Activated CD8-positive, alpha-beta memory T cell treated with anti-CD3 and anti-CD28 coated beads for 36 hours (primary cell): Measurements from ENCODE around the gene MED13L. TPM values are rescaled to one million over a fixed set of nuclear protein-coding genes. Genes with fewer than 3 reads are reported as not detected.

Experiments
- CTCF ChIA-PET: fragments of 350-600 bp; sonication (Branson Sonifier 250); formaldehyde crosslinking; loops from one replicate; lab custom pipeline; 2021; ENCODE audit warnings: antibody characterized with exemption; lab: Charles Lee
- POLR2A ChIA-PET: fragments of 350-600 bp; sonication (Branson Sonifier 250); formaldehyde crosslinking; loops from one replicate; lab custom pipeline; 2021; ENCODE audit warnings: antibody characterized with exemption; lab: Charles Lee
- total RNA-seq, 2 experiments: library from RNA; stranded (reverse); gene quantifications; one replicate each; pipeline ENCODE4 v1.2.3, GENCODE V29; 2021

The MED13L gene
- total RNA-seq, 2 experiments from 2014 or later, result 39.4 to 42.8 TPM

DNA sequence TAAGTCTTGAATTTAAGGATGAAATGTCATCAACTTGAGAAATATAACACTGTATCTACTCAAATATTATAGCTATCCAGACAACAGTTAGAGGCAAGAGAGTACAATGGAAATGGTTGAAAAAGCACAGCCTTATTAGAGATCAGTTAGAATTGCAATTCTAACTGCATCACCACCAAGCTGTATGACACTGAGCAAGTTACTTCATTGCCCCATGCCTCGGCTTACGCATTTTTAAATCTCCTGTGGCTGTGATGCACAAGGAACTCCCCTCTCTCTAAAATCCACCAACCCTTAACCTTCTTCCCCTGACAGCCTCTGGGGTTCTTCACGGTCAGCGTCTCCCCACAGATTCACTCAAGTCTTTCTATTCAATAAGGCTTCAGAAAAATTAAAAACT lies 75.1 kb downstream of the MED13L start:
- ChIA-PET POLR2A (no interaction called here), CTCF (interaction anchor here (1.3 kb wide), 1 partner anchor 74 kb away, joined by 6 read pairs; no protein-coding TSS in a partner anchor)

DNA sequence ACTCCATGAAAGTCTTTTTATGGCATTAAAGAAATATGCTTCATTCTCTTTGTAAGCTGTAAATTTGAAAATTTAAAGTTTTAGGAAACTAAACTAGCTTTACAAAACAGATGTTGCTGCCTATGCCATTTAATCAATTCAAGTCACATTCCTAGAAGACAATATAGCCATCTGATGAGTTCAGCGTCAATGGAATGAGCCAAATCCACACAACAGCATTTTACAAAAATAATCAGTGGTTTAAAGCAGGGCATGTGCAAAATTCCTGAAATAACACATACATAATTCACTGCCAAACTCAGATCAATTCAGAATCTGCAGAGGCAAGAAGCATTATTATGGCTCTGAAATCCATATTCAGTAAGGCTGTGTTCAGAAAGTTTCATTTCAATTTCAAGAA lies 75.6 kb downstream of the MED13L start:
- POLR2A ChIA-PET, result no interaction called here
- CTCF ChIA-PET, result interaction anchor here (1.3 kb wide), 1 partner anchor 74 kb away, joined by 6 read pairs; no protein-coding TSS in a partner anchor

DNA sequence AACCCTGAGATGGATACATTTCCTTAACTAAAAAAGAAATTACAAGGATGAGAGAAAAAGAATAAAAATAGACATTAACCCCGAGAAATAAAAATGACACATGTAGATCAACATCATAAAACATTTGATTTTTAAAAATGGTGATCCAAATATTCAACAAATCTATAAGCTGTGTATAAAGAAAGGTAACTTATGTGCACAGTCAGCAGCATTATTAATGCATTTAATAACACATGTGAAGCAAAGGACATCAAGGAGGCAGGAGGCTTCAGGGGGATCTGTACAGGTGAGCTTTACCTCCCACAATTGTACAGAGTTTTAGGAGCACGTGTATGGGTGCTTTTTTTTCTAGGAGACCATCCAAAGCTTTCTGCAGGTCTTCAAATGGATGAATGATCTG lies 76.1 kb downstream of the MED13L start:
- POLR2A ChIA-PET, result no interaction called here
- CTCF ChIA-PET, result interaction anchor here (1.3 kb wide), 1 partner anchor 75 kb away, joined by 6 read pairs; no protein-coding TSS in a partner anchor

- CTCF ChIA-PET, result no interaction called here
Observed at GRCh38 chr12:116200812-116201211, 76.7 kb downstream of the MED13L start.

GRCh38 chr12:116199160-116199706 lies 78.3 kb downstream of the MED13L start:
- ChIA-PET POLR2A (no interaction called here), CTCF (no interaction called here)

More at GRCh38 chr12:116200812-116201211, 76.7 kb downstream of the MED13L start:
- POLR2A ChIA-PET, result no interaction called here

- ChIA-PET CTCF (interaction anchor here (1.4 kb wide), 1 partner anchor 11 kb away, joined by 3 read pairs; no protein-coding TSS in a partner anchor), POLR2A (no interaction called here)
Observed at GRCh38 chr12:116196752-116197718, 80.5 kb downstream of the MED13L start.

DNA sequence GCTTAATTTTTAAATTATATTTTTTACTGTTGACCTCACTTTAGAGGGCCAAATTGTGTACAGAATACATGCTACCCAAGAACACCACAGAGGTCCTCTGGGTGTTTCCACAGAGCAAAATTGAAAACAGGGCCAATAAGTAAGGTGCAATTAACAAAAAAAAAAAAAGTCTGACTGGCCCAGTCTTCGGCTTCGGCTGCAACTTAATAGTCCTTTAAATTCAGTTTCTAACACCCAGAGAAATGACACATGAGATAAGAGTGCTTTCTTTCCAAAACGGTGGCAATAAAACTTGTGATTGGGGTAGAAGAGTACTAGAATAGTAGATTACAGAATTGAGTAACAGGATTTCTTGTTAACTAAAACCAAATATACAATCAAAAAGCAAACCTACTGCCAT lies 81.3 kb downstream of the MED13L start:
- POLR2A ChIA-PET, result no interaction called here
- CTCF ChIA-PET, result interaction anchor here (0.8 to 1.4 kb wide), 2 partner anchors 10 to 20 kb away, joined by 3 read pairs; no protein-coding TSS in a partner anchor

DNA sequence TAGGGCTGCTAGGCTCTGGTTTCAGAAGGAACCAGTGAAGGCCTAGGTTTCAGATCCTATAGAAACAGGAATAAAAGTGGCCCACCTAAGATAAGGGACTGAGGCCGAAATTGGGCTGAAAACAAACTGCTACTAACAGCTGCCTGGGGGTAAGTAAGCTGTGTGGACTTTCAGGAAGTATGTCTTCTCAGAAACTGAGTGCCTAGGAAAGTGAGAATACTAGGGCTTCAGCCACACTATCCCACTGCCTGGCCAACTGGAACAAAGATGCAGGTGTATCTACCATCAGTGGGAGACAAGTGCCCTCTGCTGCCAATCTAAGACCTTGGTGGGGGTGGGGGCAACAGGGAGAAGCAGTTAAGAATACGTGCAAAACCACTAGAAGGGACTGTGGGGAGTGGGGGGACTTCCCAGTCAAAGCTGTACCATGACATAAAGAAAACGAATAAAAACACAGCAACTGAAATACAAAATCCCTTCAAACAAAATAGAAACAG lies 82.5 kb downstream of the MED13L start:
- CTCF ChIA-PET, result no interaction called here

GRCh38 chr12:116189692-116190091 lies 87.8 kb downstream of the MED13L start:
- ChIA-PET POLR2A (no interaction called here), CTCF (interaction anchor here (0.6 kb wide), 1 partner anchor 535 kb away, joined by 3 read pairs; no protein-coding TSS in a partner anchor)

More for the DNA sequence above, 82.5 kb downstream of the MED13L start:
- POLR2A ChIA-PET, result no interaction called here

GRCh38 chr12:116188581-116188980 lies 88.9 kb downstream of the MED13L start:
- ChIA-PET POLR2A (no interaction called here), CTCF (no interaction called here)

DNA sequence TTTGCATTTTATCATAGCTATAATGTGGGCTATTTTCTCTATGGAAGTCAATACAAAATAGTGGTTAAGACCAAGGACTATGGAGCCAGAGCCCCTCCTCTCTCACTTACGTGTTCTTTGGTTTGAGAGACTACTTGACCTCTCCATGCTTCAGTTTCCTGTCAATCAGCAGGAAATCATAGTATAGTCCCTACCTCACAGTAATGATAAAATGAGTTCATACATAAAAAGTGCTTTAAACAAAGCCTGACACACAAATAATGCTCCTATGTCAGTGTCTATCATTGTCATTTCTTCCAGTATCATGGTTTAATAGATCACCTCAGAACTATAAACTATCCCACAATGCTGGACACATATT lies 90.4 kb downstream of the MED13L start:
- POLR2A ChIA-PET, result no interaction called here
- CTCF ChIA-PET, result no interaction called here

- ChIA-PET CTCF (interaction anchor here (1.1 kb wide), 1 partner anchor 10 kb away, joined by 3 read pairs; no protein-coding TSS in a partner anchor), POLR2A (no interaction called here)
Observed at GRCh38 chr12:116186482-116187150, 90.9 kb downstream of the MED13L start.

- POLR2A ChIA-PET, result no interaction called here
- CTCF ChIA-PET, result no interaction called here
Observed at GRCh38 chr12:116184763-116185162, 92.7 kb downstream of the MED13L start.

- ChIA-PET CTCF (no interaction called here), POLR2A (no interaction called here)
Observed at GRCh38 chr12:116183741-116184141, 93.8 kb downstream of the MED13L start.

- ChIA-PET POLR2A (no interaction called here), CTCF (no interaction called here)
Observed at GRCh38 chr12:116182359-116183063, 95.0 kb downstream of the MED13L start.

GRCh38 chr12:116180448-116180847 lies 97.0 kb downstream of the MED13L start:
- CTCF ChIA-PET, result no interaction called here

DNA sequence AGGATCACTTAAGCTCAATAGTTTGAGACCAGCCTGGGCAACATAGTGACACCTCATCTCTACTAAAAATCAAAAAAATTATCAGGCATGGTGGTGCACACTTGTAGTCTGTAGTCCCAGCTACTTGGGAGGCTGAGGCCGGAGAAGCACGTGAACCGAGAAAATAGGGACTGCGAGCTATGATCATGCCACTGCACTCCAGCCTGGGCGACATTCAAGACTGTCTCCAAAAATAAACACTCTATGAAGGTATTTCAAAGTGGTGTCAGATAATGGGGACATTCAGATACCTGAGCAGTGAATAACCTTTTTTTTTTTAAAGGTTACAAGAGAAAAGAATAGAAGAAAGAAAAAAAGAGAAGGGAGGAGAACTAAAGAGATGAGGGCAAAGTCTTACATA lies 98.1 kb downstream of the MED13L start:
- ChIA-PET CTCF (no interaction called here), POLR2A (no interaction called here)

More at GRCh38 chr12:116180448-116180847, 97.0 kb downstream of the MED13L start:
- POLR2A ChIA-PET, result no interaction called here

GRCh38 chr12:116177017-116177416 lies 100.5 kb downstream of the MED13L start:
- ChIA-PET CTCF (interaction anchor here (0.6 kb wide), 1 partner anchor 14 kb away, joined by 3 read pairs; no protein-coding TSS in a partner anchor), POLR2A (no interaction called here)

DNA sequence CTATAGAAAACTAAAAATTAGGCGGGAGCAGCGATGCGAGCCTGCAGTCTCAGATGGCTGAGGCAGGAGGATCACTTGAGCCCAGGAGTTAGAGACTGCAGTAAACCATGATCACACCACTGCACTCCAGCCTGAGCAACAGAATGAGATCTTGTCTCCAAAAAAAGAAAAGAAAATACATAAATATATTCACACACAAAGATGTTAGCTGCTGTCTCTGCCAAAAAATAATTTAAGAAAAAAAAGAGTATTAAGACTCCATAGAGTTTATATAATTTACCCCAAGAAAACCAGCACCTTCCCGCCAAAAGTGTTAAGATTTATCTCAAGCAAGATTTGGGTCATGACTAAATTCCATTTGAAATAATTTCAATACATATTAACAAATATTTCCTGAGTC lies 102.6 kb downstream of the MED13L start:
- CTCF ChIA-PET, result no interaction called here
- POLR2A ChIA-PET, result no interaction called here
